ENCODE measurements around the gene EPB41. TPM values are rescaled to one million over a fixed set of nuclear protein-coding genes. Genes with fewer than 3 reads are reported as not detected.
"Not testable (repeated sequence)": the region's sequence is repeated elsewhere in the genome, so short reads cannot be mapped to it uniquely, and the experiment has no call there.

Gene EPB41
- polyA plus RNA-seq (2013, experiment 1 of 2; ENCODE audit: insufficient read length), result 7.5 TPM
- 7.6 TPM for polyA plus RNA-seq (2013, experiment 2 of 2; ENCODE audit: insufficient read length)

DNA sequence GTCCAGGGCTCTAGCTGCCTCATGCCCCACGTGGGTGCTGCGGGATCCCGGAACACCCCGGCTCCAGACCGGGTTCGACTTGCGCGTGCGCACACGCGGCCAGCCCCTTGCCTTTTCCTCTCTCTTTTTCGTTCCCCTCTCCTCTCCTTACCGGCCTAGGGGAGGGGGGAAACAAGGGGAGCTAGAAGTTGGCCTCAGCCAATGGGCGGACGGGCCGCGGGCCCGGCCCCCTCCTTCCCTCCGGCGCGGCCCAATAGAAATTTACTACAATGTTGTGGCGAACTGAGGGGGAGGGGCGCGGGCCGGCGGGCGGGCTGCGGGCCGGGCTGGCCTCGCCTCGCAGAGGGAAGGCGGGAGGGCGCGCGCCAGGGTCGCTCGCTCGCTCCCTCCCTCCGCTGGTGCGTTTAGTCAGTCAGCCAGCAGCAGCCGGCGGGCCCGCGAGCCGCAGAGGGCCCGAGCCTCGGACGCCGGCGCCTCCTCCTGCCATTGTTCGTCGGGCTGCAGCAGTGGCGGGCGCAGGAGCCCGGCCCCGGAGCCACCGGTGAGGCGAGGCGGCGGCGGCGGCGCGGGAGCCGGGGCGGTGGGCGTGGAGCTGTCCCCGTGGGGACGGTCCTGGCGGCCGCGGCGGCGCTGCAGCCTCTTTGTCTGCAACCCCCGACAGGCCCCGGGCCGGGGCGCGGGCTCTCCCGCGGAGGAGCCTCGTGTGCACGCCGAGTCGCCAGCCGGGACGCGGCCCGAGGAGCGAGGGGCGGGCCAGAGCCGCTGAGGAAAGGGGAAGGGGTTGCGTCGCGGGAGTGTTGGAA is at the start of gene EPB41:
Gene EPB41, plus strand, starts transcription at position 342 of the 803 bp plus-strand sequence. CDS start 72,869 bp downstream, outside the sequence.
- DNase-seq, result peak; percentile 95

GRCh38 chr1:28864695-28865094 is 49.7 kb upstream of the EPB41 start:
- DNase-seq, result no peak

GRCh38 chr1:28865997-28866650 is 48.2 kb upstream of the EPB41 start:
- DNase-seq, result no peak

DNA sequence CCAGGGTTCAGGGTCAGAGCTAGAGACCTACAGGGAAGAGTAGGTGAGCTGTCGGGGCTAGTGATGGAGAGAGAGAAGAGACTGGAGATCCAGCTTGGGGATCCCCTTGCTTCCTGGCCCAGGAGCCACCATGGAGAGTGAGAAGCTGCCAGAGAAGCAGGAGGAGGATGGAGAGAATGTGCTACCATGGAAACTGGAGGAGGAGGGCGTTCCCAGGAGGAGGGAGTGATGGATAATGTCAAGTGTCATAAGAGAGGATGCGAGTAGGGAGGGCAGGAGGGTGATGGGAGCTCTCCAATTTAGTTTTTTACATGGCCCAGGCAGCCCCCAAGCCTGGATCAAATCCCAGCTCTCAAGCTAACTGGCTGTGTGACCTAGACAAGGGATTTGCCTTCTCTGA is 46.5 kb upstream of the EPB41 start:
- DNase-seq, result no peak

DNA sequence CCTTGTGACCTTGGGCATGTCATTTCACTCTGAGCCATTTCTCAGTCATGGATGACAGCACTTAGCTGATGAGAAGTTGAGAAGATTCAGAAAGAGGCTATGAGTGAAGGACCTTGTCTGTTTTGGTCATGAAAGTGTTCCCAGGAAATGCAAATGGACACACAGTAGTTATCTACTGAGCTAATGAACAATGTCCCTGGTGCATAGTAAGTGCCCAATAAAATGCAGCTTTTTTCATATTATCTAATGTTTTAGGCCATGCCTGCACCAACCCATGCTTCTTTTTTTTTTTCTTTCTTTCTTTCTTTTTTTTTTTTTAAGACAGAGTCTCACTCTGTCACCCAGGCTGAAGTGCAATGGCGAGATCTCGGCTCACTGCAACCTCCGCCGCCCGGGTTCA is 44.4 kb upstream of the EPB41 start:
- no peak for DNase-seq

DNA sequence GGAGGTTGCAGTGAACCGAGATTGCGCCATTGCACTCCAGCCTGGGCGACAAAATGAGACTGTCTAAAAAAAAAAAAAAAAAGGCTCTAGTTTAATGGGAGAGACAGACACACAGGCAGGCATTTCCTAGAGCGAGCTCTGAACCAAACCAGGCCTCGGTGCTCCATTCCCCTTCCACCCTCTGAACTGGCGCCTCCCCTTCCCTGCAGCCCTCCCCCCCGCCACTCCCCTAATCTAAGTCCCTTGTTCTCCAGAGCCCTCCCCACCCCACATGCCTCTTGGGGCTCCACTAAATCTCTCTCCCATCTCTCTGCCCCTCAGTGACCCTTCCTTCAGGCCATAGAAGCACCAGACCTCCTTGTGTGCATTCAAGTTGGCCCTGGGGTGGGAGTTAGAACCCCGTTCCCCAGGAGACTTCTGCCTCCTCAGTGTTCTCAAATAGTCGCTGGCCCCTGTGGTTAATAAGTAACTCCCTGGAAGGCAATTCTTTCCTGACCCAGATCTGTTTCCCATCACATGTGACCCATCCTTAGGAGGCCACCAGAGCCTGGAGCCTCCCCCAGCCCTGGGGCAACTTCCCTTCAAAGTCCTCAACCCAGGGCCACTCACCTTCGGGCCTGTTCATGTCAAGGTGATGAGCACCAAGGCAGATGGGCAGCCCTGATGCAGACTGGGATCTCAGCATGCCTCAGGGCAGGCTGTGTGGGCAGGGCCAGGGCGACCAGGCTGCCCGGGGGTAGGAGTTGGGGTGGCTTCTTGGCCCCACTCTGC is 42.6 kb upstream of the EPB41 start:
- DNase-seq, result no peak

- not testable (repeated sequence) for DNase-seq
These were observed 39.2 kb upstream of the EPB41 start for GRCh38 chr1:28875134-28875533.

DNA sequence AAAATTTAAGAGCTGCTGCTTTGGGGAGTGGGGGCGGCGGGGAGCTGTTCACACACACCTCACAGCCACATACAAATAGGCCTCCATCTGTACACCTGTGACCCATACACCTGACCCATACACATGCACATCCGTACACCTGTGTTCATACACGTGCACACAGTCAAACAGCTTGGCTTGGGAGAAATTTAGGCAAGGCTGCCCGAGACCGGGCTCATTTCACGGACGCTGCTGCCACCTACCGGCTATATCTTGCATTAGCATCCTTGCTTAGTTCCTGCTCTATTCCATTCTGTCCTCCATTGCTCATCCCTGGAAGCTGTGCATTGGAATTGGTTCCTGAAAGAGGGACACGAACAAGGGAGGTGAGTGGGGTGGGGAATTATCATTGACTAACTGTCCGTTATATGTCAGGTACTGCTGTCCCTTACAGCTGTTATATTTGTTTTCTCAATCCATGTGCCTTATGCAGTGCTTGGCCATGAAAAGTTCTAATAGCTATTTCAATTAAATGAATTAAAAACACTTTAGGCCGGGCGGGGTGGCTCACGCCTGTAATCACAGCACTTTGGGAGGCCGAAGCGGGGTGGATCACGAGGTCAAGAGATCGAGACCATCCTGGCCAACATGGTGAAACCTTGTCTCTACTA is 37.1 kb upstream of the EPB41 start:
- peak; percentile 68 for DNase-seq

- no peak for DNase-seq
These were observed 35.6 kb upstream of the EPB41 start for GRCh38 chr1:28878796-28879195.

DNA sequence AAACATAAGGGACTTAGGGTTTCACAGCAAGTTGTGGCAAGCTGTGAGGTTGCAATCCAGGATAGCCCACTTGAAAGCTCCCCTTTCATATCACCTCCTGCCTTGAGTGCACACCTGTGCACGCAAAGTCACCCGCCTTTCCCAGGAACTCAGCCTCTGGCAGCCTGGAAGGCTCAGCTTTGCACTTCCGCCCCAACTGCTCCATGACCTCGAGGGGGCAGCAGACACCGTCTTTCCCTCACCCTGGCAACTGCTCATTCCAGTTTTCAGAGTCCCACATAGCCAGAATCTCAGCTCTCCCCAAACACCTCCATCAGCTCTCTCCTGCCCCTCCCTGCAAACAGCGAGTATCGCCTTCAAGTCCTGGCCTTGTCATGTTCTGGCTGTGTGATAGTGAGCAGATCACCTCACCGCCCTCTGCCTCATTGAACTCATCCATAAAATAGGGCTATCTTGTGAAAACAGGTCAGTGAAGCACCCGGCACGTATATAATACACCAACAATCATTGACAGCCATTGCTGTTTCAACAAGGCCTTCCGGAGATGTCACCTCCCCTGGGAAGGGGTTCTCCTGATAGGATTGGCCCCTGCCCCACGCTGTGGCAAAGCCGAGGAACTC is 32.2 kb upstream of the EPB41 start:
- peak; percentile 89 for DNase-seq

DNA sequence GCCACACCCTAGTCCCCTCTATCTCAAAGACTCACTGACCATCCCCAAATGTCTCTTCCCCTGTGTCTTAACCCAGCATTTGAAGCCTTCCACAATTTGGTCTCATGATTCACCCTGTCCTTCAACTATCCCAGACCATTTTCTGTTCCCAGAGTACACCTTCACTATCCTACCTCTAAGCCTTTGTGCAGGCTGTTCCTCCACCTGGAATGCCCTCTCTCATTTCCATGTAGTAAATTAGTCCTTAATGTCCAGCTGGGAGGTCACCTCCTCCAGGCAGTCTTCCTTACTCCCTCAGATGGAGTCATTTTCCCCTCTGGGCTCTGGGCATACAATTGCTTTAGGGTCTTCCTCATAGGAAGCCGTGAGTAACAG is 31.1 kb upstream of the EPB41 start:
- DNase-seq, result no peak

GRCh38 chr1:28885472-28885877 is 28.9 kb upstream of the EPB41 start:
- no peak for DNase-seq

GRCh38 chr1:28885977-28886730 is 28.2 kb upstream of the EPB41 start:
- DNase-seq, result no peak

- DNase-seq, result peak; percentile 80
These were observed 27.5 kb upstream of the EPB41 start for GRCh38 chr1:28886731-28887418.

GRCh38 chr1:28887419-28887834 is 26.9 kb upstream of the EPB41 start:
- no peak for DNase-seq

DNA sequence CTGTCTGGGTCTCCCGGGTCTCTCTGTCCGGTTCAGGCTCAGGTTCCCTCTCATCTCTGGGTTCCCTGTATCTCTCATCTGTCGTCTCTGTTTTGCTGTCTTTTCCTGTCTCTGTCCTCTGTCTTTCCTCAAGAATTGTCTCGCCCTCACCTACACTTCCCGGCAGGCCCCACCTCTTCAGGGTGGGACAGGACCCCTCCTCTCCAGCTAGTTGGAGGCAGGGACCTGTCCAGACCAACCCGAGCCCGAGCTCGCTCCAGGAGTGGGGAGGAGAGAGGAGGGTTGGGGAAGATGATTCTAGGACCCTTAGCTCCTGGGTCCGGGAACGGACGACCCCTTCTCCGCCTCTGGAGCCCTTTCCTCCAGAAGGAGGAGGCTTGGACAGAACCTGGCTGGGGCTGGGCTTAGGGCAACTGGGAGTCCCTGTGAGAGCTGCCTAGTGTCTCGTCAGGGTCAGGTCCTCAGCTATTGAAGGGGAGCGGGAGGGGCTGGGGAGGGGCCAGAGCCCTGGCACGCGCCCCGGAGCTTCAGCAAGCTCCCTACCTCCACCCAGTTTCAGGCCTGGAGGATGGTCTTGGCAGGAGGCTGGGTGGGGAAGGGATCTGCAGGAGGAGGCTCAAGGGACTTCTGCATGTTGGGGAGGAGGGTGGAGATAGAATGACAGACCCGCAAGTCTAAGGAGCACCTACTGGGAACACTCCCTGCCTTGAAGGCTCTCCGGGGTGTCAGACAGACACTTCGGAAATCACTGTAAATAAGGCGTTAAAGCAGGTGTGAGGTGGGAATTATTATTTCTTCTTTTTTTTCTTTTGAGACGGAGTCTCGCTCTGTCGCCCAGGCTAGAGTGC is 26.3 kb upstream of the EPB41 start:
- DNase-seq, result no peak

GRCh38 chr1:28888915-28889314 is 25.5 kb upstream of the EPB41 start:
- no peak for DNase-seq

- no peak for DNase-seq
These were observed 25.0 kb upstream of the EPB41 start for GRCh38 chr1:28889357-28889756.

- DNase-seq, result no peak
These were observed 23.9 kb upstream of the EPB41 start for GRCh38 chr1:28890435-28890834.

DNA sequence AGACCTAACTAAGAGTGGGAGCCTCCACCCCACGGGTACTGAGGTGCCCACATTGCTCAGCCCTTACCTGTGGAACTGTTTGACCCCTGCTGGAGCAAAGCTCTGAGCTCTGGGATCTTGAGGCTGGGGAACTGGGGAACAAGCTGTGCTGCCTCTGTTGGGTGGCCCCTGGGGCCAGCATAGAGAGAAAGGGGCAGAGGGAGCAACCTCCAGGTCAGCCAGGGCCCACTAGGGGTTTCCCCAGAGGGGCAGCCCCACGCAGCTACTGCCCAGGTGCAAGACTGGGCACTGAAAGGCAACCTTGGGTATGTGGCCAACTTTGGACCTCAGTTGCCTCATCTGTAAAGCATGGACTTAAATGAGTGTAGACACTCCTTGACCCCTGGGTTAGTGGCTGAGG is 23.5 kb upstream of the EPB41 start:
- no peak for DNase-seq

Measured in fibroblast of skin of scalp (primary cell).